ENCODE data around the gene NGLY1.

Gene NGLY1

GRCh38 chr3:25713341-25713985, 69.8 kb downstream of the NGLY1 start:
- Histone ChIP-seq H3K27ac (ENCODE audit: low read length) (no peak overlapping the region), H3K9me3 (ENCODE audit: control insufficient read depth, insufficient read depth, low read length) (no peaks in the 10 kb centered on the region), H3K27me3 (ENCODE audit: control insufficient read depth, insufficient read depth, low read length) (no peaks in the 10 kb centered on the region), H3K4me1 (ENCODE audit: control insufficient read depth, insufficient read depth, low read length) (no peaks in the 10 kb centered on the region), H3K36me3 (ENCODE audit: control insufficient read depth, insufficient read depth, low read length) (no peaks in the 10 kb centered on the region), H3K4me3 (ENCODE audit: low read length) (no peak overlapping the region)
- DNase-seq (ENCODE audit: low read depth, low spot score): no peak
- no CpG with 5 or more reads among the region's 11 CpGs for WGBS (ENCODE audit: insufficient coverage, insufficient read length)

GRCh38 chr3:25711090-25711489, 72.2 kb downstream of the NGLY1 start:
- DNase-seq (ENCODE audit: low read depth, low spot score): no peak
- Histone ChIP-seq H3K36me3 (ENCODE audit: control insufficient read depth, insufficient read depth, low read length) (no peaks in the 10 kb centered on the region), H3K4me3 (ENCODE audit: low read length) (no peak overlapping the region), H3K27ac (ENCODE audit: low read length) (no peak overlapping the region), H3K27me3 (ENCODE audit: control insufficient read depth, insufficient read depth, low read length) (no peaks in the 10 kb centered on the region), H3K4me1 (ENCODE audit: control insufficient read depth, insufficient read depth, low read length) (no peaks in the 10 kb centered on the region), H3K9me3 (ENCODE audit: control insufficient read depth, insufficient read depth, low read length) (no peaks in the 10 kb centered on the region)
- no CpG with 5 or more reads among the region's 2 CpGs for WGBS (ENCODE audit: insufficient coverage, insufficient read length)

GRCh38 chr3:25708036-25708435, 75.2 kb downstream of the NGLY1 start:
- Histone ChIP-seq H3K9me3 (ENCODE audit: control insufficient read depth, insufficient read depth, low read length) (no peaks in the 10 kb centered on the region), H3K4me1 (ENCODE audit: control insufficient read depth, insufficient read depth, low read length) (no peaks in the 10 kb centered on the region), H3K27me3 (ENCODE audit: control insufficient read depth, insufficient read depth, low read length) (no peaks in the 10 kb centered on the region), H3K36me3 (ENCODE audit: control insufficient read depth, insufficient read depth, low read length) (no peaks in the 10 kb centered on the region), H3K27ac (ENCODE audit: low read length) (no peak overlapping the region), H3K4me3 (ENCODE audit: low read length) (no peak overlapping the region)
- DNase-seq (ENCODE audit: low read depth, low spot score): no peak
- WGBS (ENCODE audit: insufficient coverage, insufficient read length): no CpG with 5 or more reads among the region's 3 CpGs

DNA sequence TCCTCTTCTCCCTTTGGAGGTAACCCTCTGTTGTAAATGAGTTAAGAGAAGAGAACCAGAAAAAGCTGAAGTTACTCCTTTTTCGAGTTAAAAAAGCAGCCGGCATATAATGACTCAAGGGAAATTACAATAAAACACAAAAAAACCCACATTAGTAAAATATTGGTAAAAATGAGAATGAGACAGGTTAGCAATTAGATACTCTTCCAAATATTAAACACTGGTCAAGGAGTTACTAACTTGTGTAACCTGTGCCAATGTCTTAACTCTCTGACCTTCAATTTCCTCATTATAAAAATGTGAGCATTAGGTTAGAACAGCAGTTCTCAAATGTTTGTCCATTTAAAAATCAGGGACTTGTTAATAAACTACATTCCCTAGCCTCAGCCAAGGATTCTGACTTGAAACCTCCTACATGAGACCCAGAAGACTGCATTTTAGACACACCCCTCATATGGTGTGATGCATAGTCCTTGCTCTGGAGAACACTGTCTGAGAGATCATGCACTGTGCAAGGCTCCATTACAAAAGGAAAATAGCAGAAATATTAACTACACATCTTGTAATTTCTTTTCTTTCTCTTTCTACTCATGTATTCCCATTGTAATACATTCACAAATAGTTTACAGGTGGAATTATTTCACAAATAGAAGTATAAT, 75.8 kb downstream of the NGLY1 start:
- no peaks in the 10 kb centered on the region for H3K4me1 ChIP-seq (ENCODE audit: control insufficient read depth, insufficient read depth, low read length)
- H3K9me3 ChIP-seq (ENCODE audit: control insufficient read depth, insufficient read depth, low read length): no peaks in the 10 kb centered on the region
- H3K36me3 ChIP-seq (ENCODE audit: control insufficient read depth, insufficient read depth, low read length): no peaks in the 10 kb centered on the region
- no peak for DNase-seq (ENCODE audit: low read depth, low spot score)
- no peaks in the 10 kb centered on the region for H3K27me3 ChIP-seq (ENCODE audit: control insufficient read depth, insufficient read depth, low read length)
- no peak overlapping the region for H3K27ac ChIP-seq (ENCODE audit: low read length)
- no peak overlapping the region for H3K4me3 ChIP-seq (ENCODE audit: low read length)
- WGBS (ENCODE audit: insufficient coverage, insufficient read length): no CpG with 5 or more reads among the region's 2 CpGs

- no peak for DNase-seq (ENCODE audit: low read depth, low spot score)
- H3K27me3 ChIP-seq (ENCODE audit: control insufficient read depth, insufficient read depth, low read length): no peaks in the 10 kb centered on the region
- H3K9me3 ChIP-seq (ENCODE audit: control insufficient read depth, insufficient read depth, low read length): no peaks in the 10 kb centered on the region
- WGBS (ENCODE audit: insufficient coverage, insufficient read length): no CpG with 5 or more reads among the region's 4 CpGs
- H3K36me3 ChIP-seq (ENCODE audit: control insufficient read depth, insufficient read depth, low read length): no peaks in the 10 kb centered on the region
- H3K4me3 ChIP-seq (ENCODE audit: low read length): no peak overlapping the region
- no peak overlapping the region for H3K27ac ChIP-seq (ENCODE audit: low read length)
- H3K4me1 ChIP-seq (ENCODE audit: control insufficient read depth, insufficient read depth, low read length): no peaks in the 10 kb centered on the region
Measured at GRCh38 chr3:25706213-25706612, 77.0 kb downstream of the NGLY1 start.

GRCh38 chr3:25697553-25697952, 85.7 kb downstream of the NGLY1 start:
- no peak overlapping the region for H3K27ac ChIP-seq (ENCODE audit: low read length)
- H3K4me1 ChIP-seq (ENCODE audit: control insufficient read depth, insufficient read depth, low read length): no peaks in the 10 kb centered on the region
- WGBS (ENCODE audit: insufficient coverage, insufficient read length): no CpG with 5 or more reads among the region's 1 CpG
- no peak for DNase-seq (ENCODE audit: low read depth, low spot score)
- H3K4me3 ChIP-seq (ENCODE audit: low read length): no peak overlapping the region
- H3K36me3 ChIP-seq (ENCODE audit: control insufficient read depth, insufficient read depth, low read length): no peaks in the 10 kb centered on the region
- no peaks in the 10 kb centered on the region for H3K27me3 ChIP-seq (ENCODE audit: control insufficient read depth, insufficient read depth, low read length)
- no peaks in the 10 kb centered on the region for H3K9me3 ChIP-seq (ENCODE audit: control insufficient read depth, insufficient read depth, low read length)

DNA sequence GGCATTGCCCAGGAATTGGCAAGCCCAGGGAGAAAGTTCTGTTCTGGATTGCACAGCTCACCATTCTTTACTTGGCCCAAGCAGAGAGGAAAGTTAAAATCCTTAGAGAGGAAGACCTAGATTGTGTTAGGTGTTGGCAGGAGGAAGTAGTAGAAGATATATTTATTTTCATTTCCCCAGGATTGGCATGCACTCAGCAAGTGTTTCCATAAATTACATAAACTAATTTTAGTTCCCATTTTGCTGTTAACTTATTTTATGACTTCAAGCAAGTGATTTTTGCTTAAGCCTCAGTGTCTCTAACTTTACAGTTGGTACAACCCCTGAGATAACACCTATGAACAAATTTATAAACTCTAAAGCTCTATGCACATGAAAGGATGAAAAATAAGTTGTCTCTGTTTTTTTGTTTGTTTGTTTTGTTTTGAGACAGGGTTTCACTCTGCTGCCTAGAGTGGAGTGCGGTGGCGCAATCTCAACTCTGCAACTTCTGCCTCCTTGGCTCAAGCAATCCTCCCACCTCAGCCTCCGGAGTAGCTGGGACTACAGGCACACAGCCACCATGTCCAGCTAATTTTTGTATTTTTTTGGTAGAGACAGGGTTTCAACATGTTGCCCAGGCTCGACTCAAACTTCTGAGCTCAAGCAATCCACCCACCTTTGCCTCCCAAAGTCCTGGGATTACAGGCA, 87.4 kb downstream of the NGLY1 start:
- no peaks in the 10 kb centered on the region for H3K9me3 ChIP-seq (ENCODE audit: control insufficient read depth, insufficient read depth, low read length)
- DNase-seq (ENCODE audit: low read depth, low spot score): no peak
- H3K27me3 ChIP-seq (ENCODE audit: control insufficient read depth, insufficient read depth, low read length): no peaks in the 10 kb centered on the region
- no peak overlapping the region for H3K27ac ChIP-seq (ENCODE audit: low read length)
- no CpG with 5 or more reads among the region's 4 CpGs for WGBS (ENCODE audit: insufficient coverage, insufficient read length)
- H3K36me3 ChIP-seq (ENCODE audit: control insufficient read depth, insufficient read depth, low read length): no peaks in the 10 kb centered on the region
- H3K4me1 ChIP-seq (ENCODE audit: control insufficient read depth, insufficient read depth, low read length): no peaks in the 10 kb centered on the region
- H3K4me3 ChIP-seq (ENCODE audit: low read length): no peak overlapping the region

DNA sequence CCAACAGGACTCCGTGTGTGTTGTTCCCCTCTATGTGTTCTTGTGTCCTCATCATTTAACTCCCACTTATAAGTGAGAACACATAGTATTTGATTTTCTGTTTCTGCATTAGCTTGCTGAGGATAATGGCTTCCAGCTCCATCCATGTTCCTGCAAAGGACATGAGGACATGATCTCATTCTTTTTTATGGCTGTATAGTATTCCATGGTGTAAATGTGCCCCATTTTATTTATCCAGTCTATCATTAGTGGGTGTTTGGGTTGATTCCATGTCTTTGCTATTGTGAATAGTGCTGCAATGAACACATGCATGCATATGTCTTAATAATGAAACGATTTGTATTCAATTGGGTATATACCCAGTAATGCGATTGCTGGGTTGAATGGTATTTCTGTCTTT, 90.0 kb downstream of the NGLY1 start:
- Histone ChIP-seq H3K27ac (ENCODE audit: low read length) (no peak overlapping the region), H3K27me3 (ENCODE audit: control insufficient read depth, insufficient read depth, low read length) (no peaks in the 10 kb centered on the region), H3K9me3 (ENCODE audit: control insufficient read depth, insufficient read depth, low read length) (no peaks in the 10 kb centered on the region), H3K4me3 (ENCODE audit: low read length) (no peak overlapping the region), H3K36me3 (ENCODE audit: control insufficient read depth, insufficient read depth, low read length) (no peaks in the 10 kb centered on the region), H3K4me1 (ENCODE audit: control insufficient read depth, insufficient read depth, low read length) (no peaks in the 10 kb centered on the region)
- no CpG with 5 or more reads among the region's 3 CpGs for WGBS (ENCODE audit: insufficient coverage, insufficient read length)
- no peak for DNase-seq (ENCODE audit: low read depth, low spot score)

- Histone ChIP-seq H3K27me3 (ENCODE audit: control insufficient read depth, insufficient read depth, low read length) (no peaks in the 10 kb centered on the region), H3K27ac (ENCODE audit: low read length) (no peak overlapping the region), H3K36me3 (ENCODE audit: control insufficient read depth, insufficient read depth, low read length) (no peaks in the 10 kb centered on the region), H3K4me3 (ENCODE audit: low read length) (no peak overlapping the region), H3K4me1 (ENCODE audit: control insufficient read depth, insufficient read depth, low read length) (no peaks in the 10 kb centered on the region), H3K9me3 (ENCODE audit: control insufficient read depth, insufficient read depth, low read length) (no peaks in the 10 kb centered on the region)
- no CpG with 5 or more reads among the region's 1 CpG for WGBS (ENCODE audit: insufficient coverage, insufficient read length)
- no peak for DNase-seq (ENCODE audit: low read depth, low spot score)
Measured at GRCh38 chr3:25692341-25692740, 90.9 kb downstream of the NGLY1 start.

DNA sequence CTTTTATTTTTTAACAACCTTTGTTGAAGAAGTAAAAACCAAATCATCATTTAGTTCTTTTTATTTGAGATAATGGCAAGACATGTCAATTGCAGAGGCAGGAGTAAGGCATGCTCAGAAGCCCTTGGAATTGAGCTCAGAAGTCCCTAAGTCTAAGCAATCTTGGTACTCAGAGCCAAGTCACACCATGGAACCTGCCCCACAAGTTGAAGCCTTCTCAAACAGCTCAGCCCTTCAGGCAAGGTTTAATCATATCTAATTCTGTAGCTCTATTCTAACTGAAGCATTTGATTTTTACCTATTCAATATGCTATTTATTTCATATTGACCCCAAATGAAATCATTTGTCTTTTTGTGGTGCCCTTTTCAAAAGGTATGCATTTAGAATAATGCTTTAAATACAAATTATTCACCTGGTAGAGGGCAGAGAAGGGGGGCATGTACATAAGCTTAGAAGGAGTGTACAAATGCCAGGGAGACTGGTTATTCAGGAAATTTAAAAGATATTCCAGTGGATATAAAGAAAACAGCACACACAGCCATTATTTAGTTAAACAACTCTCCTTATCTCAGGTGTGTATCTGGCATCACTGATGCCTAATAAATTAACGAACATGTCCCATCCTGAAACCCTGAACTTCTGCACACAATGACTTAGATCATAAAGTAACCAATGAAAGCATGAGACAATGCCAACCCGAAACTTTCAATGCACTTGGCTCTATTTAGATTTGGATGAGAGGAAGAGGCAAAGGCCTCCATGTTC, 92.3 kb downstream of the NGLY1 start:
- Histone ChIP-seq H3K4me3 (ENCODE audit: low read length) (no peak overlapping the region), H3K9me3 (ENCODE audit: control insufficient read depth, insufficient read depth, low read length) (no peaks in the 10 kb centered on the region), H3K27me3 (ENCODE audit: control insufficient read depth, insufficient read depth, low read length) (no peaks in the 10 kb centered on the region), H3K36me3 (ENCODE audit: control insufficient read depth, insufficient read depth, low read length) (no peaks in the 10 kb centered on the region), H3K4me1 (ENCODE audit: control insufficient read depth, insufficient read depth, low read length) (no peaks in the 10 kb centered on the region), H3K27ac (ENCODE audit: low read length) (no peak overlapping the region)
- WGBS (ENCODE audit: insufficient coverage, insufficient read length): no CpG with 5 or more reads among the region's 2 CpGs
- no peak for DNase-seq (ENCODE audit: low read depth, low spot score)
